Measurements from ENCODE around the gene KCP. TPM values are rescaled to one million over a fixed set of nuclear protein-coding genes. Genes with fewer than 3 reads are reported as not detected.

Gene KCP
- total and polyA plus RNA-seq, 10 of the 15 experiments (the other 5 are each of a cell fraction or from before 2014, with no cell fraction given): 0.05 to 7.8 (median 2.5) TPM

GRCh38 chr7:128959296-128959695 lies 48.8 kb upstream of the KCP start (continued):
- TF ChIP-seq, protein P1, sequence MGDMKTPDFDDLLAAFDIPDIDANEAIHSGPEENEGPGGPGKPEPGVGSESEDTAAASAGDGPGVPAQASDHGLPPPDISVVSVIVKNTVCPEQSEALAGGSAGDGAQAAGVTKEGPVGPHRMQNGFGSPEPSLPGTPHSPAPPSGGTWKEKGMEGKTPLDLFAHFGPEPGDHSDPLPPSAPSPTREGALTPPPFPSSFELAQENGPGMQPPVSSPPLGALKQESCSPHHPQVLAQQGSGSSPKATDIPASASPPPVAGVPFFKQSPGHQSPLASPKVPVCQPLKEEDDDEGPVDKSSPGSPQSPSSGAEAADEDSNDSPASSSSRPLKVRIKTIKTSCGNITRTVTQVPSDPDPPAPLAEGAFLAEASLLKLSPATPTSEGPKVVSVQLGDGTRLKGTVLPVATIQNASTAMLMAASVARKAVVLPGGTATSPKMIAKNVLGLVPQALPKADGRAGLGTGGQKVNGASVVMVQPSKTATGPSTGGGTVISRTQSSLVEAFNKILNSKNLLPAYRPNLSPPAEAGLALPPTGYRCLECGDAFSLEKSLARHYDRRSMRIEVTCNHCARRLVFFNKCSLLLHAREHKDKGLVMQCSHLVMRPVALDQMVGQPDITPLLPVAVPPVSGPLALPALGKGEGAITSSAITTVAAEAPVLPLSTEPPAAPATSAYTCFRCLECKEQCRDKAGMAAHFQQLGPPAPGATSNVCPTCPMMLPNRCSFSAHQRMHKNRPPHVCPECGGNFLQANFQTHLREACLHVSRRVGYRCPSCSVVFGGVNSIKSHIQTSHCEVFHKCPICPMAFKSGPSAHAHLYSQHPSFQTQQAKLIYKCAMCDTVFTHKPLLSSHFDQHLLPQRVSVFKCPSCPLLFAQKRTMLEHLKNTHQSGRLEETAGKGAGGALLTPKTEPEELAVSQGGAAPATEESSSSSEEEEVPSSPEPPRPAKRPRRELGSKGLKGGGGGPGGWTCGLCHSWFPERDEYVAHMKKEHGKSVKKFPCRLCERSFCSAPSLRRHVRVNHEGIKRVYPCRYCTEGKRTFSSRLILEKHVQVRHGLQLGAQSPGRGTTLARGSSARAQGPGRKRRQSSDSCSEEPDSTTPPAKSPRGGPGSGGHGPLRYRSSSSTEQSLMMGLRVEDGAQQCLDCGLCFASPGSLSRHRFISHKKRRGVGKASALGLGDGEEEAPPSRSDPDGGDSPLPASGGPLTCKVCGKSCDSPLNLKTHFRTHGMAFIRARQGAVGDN (IDR thresholded peaks at IDR 0.05): no peak
- TF ChIP-seq NFIC (IDR thresholded peaks at IDR 0.05; ENCODE audit: low read depth, low read length) (no peak), USF2 (IDR thresholded peaks at IDR 0.05; ENCODE audit: borderline replicate concordance, low read depth, low read length) (no peak), BHLHE40 (IDR thresholded peaks at IDR 0.05; ENCODE audit: borderline replicate concordance in 1 of 2, low read depth in 2 of 2, low read length in 1 of 2) (no peak), ETV6 (conservative IDR thresholded peaks at IDR 0.05 in 1 of 2, IDR thresholded peaks at IDR 0.05 in 1 of 2; ENCODE audit: borderline replicate concordance in 1 of 2, low read depth in 1 of 2) (no peak), ZNF217 (IDR thresholded peaks at IDR 0.05) (no peak), CREM (IDR thresholded peaks at IDR 0.05; ENCODE audit: low read depth) (no peak), SUPT20H (IDR thresholded peaks at IDR 0.05; ENCODE audit: borderline replicate concordance, control insufficient read depth, low read depth, low read length) (no peak)

Measured in GM12878 (cell line).